ENCODE results near the gene KNSTRN. TPM values are rescaled to one million over a fixed set of nuclear protein-coding genes. Genes with fewer than 3 reads are reported as not detected.

Gene KNSTRN
- total and polyA plus RNA-seq, 2 of the 13 experiments (the other 11 are each of a cell fraction or from before 2014, with no cell fraction given): 20.3 to 62.3 TPM

- TF ChIP-seq ARNTL (CRISPR knock-in tag; IDR thresholded peaks at IDR 0.05) (peak; percentile 49; the same call in 1 of the 2 replicates), KDM4B (CRISPR knock-in tag; IDR thresholded peaks at IDR 0.05) (no peak), ZNF33A (CRISPR knock-in tag; IDR thresholded peaks at IDR 0.05; ENCODE audit: borderline replicate concordance) (no peak), PHB2 (IDR thresholded peaks at IDR 0.05; ENCODE audit: partially characterized antibody) (no peak), POGZ (CRISPR knock-in tag; IDR thresholded peaks at IDR 0.05) (peak; percentile 76), CBFB (CRISPR knock-in tag; IDR thresholded peaks at IDR 0.05) (peak; percentile 80; the same call in 1 of the 2 replicates), FOXP1 (IDR thresholded peaks at IDR 0.05) (no peak), FOXP1 (CRISPR knock-in tag; IDR thresholded peaks at IDR 0.05) (no peak), SP4 (CRISPR knock-in tag; IDR thresholded peaks at IDR 0.05) (peak; percentile 71), ZBTB38 (CRISPR knock-in tag; IDR thresholded peaks at IDR 0.05) (peak; percentile 88), RELA (CRISPR knock-in tag; IDR thresholded peaks at IDR 0.05) (no peak), EP300 (IDR thresholded peaks at IDR 0.05; ENCODE audit: low read depth in 2 of 2, low read length in 2 of 2) (0 out of 4 replicates have a peak, but pooled peaks of 1 of the 2 experiments have one; percentile 36), EP300 (CRISPR knock-in tag; IDR thresholded peaks at IDR 0.05; ENCODE audit: borderline replicate concordance) (no peak), CC2D1A (CRISPR knock-in tag; IDR thresholded peaks at IDR 0.05) (no peak), ZNF891 (CRISPR knock-in tag; IDR thresholded peaks at IDR 0.05) (peak; percentile 65; the same call in 1 of the 2 replicates), ZNF792 (CRISPR knock-in tag; IDR thresholded peaks at IDR 0.05) (peak; percentile 50; the same call in 1 of the 2 replicates), MYC (CRISPR knock-in tag; IDR thresholded peaks at IDR 0.05; ENCODE audit: borderline replicate concordance) (peak; percentile 83; the same call in 1 of the 2 replicates), NFE2 (CRISPR knock-in tag; IDR thresholded peaks at IDR 0.05) (no peak), ZNF605 (CRISPR knock-in tag; IDR thresholded peaks at IDR 0.05) (peak; percentile 84), BCL6 (CRISPR knock-in tag; IDR thresholded peaks at IDR 0.05) (peak; percentile 22; the same call in 1 of the 2 replicates), FOXC1 (CRISPR knock-in tag; IDR thresholded peaks at IDR 0.05; ENCODE audit: borderline replicate concordance) (peak; percentile 82), ZNF451 (CRISPR knock-in tag; IDR thresholded peaks at IDR 0.05) (no peak), ZNF44 (CRISPR knock-in tag; IDR thresholded peaks at IDR 0.05) (peak; percentile 47; the same call in 1 of the 2 replicates), DNMT1 (CRISPR knock-in tag; IDR thresholded peaks at IDR 0.05) (peak; percentile 90), ZNF563 (CRISPR knock-in tag; IDR thresholded peaks at IDR 0.05) (peak; percentile 64; the same call in 1 of the 2 replicates), ZFY (CRISPR knock-in tag; IDR thresholded peaks at IDR 0.05) (peak; percentile 97), BHLHE40 (IDR thresholded peaks at IDR 0.05; ENCODE audit: low read length) (no peak), ZNF263 (CRISPR knock-in tag; IDR thresholded peaks at IDR 0.05) (peak; percentile 83; the same call in 1 of the 2 replicates), DMAP1 (CRISPR knock-in tag; IDR thresholded peaks at IDR 0.05) (peak; percentile 74; the same call in 1 of the 2 replicates), MAFF (IDR thresholded peaks at IDR 0.05; ENCODE audit: low read depth, low read length) (no peak), EEA1 (CRISPR knock-in tag; IDR thresholded peaks at IDR 0.05; ENCODE audit: borderline replicate concordance) (peak; percentile 84; the same call in 1 of the 2 replicates), SIX4 (CRISPR knock-in tag; IDR thresholded peaks at IDR 0.05) (no peak)
- TF ChIP-seq, protein P1, sequence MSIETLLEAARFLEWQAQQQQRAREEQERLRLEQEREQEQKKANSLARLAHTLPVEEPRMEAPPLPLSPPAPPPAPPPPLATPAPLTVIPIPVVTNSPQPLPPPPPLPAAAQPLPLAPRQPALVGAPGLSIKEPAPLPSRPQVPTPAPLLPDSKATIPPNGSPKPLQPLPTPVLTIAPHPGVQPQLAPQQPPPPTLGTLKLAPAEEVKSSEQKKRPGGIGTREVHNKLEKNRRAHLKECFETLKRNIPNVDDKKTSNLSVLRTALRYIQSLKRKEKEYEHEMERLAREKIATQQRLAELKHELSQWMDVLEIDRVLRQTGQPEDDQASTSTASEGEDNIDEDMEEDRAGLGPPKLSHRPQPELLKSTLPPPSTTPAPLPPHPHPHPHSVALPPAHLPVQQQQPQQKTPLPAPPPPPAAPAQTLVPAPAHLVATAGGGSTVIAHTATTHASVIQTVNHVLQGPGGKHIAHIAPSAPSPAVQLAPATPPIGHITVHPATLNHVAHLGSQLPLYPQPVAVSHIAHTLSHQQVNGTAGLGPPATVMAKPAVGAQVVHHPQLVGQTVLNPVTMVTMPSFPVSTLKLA (IDR thresholded peaks at IDR 0.05): no peak
- TF ChIP-seq, protein P2, sequence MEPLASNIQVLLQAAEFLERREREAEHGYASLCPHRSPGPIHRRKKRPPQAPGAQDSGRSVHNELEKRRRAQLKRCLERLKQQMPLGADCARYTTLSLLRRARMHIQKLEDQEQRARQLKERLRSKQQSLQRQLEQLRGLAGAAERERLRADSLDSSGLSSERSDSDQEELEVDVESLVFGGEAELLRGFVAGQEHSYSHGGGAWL (CRISPR knock-in tag; IDR thresholded peaks at IDR 0.05): 0 out of 2 replicates have a peak, but pooled peaks have one; percentile 32
Measured at GRCh38 chr15:40405501-40406381, 23.2 kb downstream of the KNSTRN start, which contains the start of gene IVD (continued).
